ENCODE measurements around the gene DMC1. TPM values are rescaled to one million over a fixed set of nuclear protein-coding genes. Genes with fewer than 3 reads are reported as not detected.
"Not testable (repeated sequence)": the region's sequence is repeated elsewhere in the genome, so short reads cannot be mapped to it uniquely, and the experiment has no call there.

The DMC1 gene
- total RNA-seq, 2 experiments from 2014 or later, result 8.3 to 13.2 TPM

- peaks cover 7% of the 10 kb centered on the region for H3K27me3 Mint-ChIP-seq
- POLR2A ChIA-PET, result no interaction called here
- H3K36me3 Mint-ChIP-seq, result no peaks in the 10 kb centered on the region
- DNase-seq (no peak), ATAC-seq (ENCODE audit: low read depth) (no peak)
- no peaks in the 10 kb centered on the region for H3K9me3 Mint-ChIP-seq
- H3K27ac Mint-ChIP-seq, result no peak overlapping the region
- no peaks in the 10 kb centered on the region for H3K4me1 Mint-ChIP-seq
- H3K4me3 Mint-ChIP-seq, result no peak overlapping the region
Measured at GRCh38 chr22:38601221-38601764, 31.3 kb upstream of the DMC1 start.

- no peak overlapping the region for H3K27ac Mint-ChIP-seq
- no peaks in the 10 kb centered on the region for H3K4me1 Mint-ChIP-seq
- POLR2A ChIA-PET, result no interaction called here
- no peak overlapping the region for H3K4me3 Mint-ChIP-seq
- ATAC-seq (ENCODE audit: low read depth) (no peak), DNase-seq (no peak)
- no peaks in the 10 kb centered on the region for H3K9me3 Mint-ChIP-seq
- no peaks in the 10 kb centered on the region for H3K36me3 Mint-ChIP-seq
- peaks cover 9% of the 10 kb centered on the region for H3K27me3 Mint-ChIP-seq
Measured at GRCh38 chr22:38599466-38599865, 29.5 kb upstream of the DMC1 start.

GRCh38 chr22:38582923-38583322 is 12.9 kb upstream of the DMC1 start:
- not testable (repeated sequence) for H3K27ac Mint-ChIP-seq

GRCh38 chr22:38578505-38578904 is 8.5 kb upstream of the DMC1 start:
- Mint-ChIP-seq H3K27ac (no peak overlapping the region), H3K9me3 (no peaks in the 10 kb centered on the region), H3K4me1 (no peaks in the 10 kb centered on the region), H3K4me3 (no peak overlapping the region), H3K36me3 (no peaks in the 10 kb centered on the region), H3K27me3 (peaks cover 2% of the 10 kb centered on the region)
- ATAC-seq (ENCODE audit: low read depth), result no peak
- POLR2A ChIA-PET, result no interaction called here
- DNase-seq, result no peak

More at GRCh38 chr22:38582923-38583322, 12.9 kb upstream of the DMC1 start:
- H3K9me3 Mint-ChIP-seq; ATAC-seq (ENCODE audit: low read depth); H3K4me3 Mint-ChIP-seq; H3K4me1 Mint-ChIP-seq; H3K27me3 Mint-ChIP-seq; DNase-seq; POLR2A ChIA-PET; H3K36me3 Mint-ChIP-seq: not testable (repeated sequence)

GRCh38 chr22:38572065-38572464 is 2.1 kb upstream of the DMC1 start:
- H3K4me3 Mint-ChIP-seq, result no peak overlapping the region
- DNase-seq (no peak), ATAC-seq (ENCODE audit: low read depth) (no peak)
- H3K27ac Mint-ChIP-seq, result no peak overlapping the region
- peaks cover 5% of the 10 kb centered on the region for H3K36me3 Mint-ChIP-seq
- H3K9me3 Mint-ChIP-seq, result no peaks in the 10 kb centered on the region
- peaks cover 16% of the 10 kb centered on the region for H3K4me1 Mint-ChIP-seq
- POLR2A ChIA-PET, result interaction anchor here (1.0 kb wide), 1 partner anchor 118 kb away, joined by 3 read pairs; no protein-coding TSS in a partner anchor
- H3K27me3 Mint-ChIP-seq, result no peaks in the 10 kb centered on the region

- DNase-seq (peak; percentile 51), ATAC-seq (ENCODE audit: low read depth) (peak; percentile 23)
- Mint-ChIP-seq H3K27ac (peak overlapping the region; percentile 88), H3K9me3 (no peaks in the 10 kb centered on the region), H3K4me1 (peaks cover 16% of the 10 kb centered on the region), H3K27me3 (no peaks in the 10 kb centered on the region), H3K36me3 (peaks cover 5% of the 10 kb centered on the region), H3K4me3 (peak overlapping the region; percentile 92)
- POLR2A ChIA-PET, result interaction anchor here (0.7 to 2.2 kb wide), 12 partner anchors 62 to 885 kb away, joined by 3 to 8 read pairs (median 4); partner anchors contain the start of genes CBY1, NOL12 and TOMM22
Measured at GRCh38 chr22:38570779-38571364, 889 bp upstream of the DMC1 start.

GRCh38 chr22:38569181-38569971 is 607 bp downstream of the DMC1 start:
- POLR2A ChIA-PET, result interaction anchor here (0.7 to 2.2 kb wide), 5 partner anchors 21 to 750 kb away, joined by 3 to 7 read pairs (median 4); no protein-coding TSS in a partner anchor

GRCh38 chr22:38567531-38568285 is 2.3 kb downstream of the DMC1 start:
- H3K27me3 Mint-ChIP-seq, result no peaks in the 10 kb centered on the region
- peaks cover 7% of the 10 kb centered on the region for H3K36me3 Mint-ChIP-seq
- peaks cover 16% of the 10 kb centered on the region for H3K4me1 Mint-ChIP-seq
- H3K4me3 Mint-ChIP-seq, result no peak overlapping the region
- H3K9me3 Mint-ChIP-seq, result no peaks in the 10 kb centered on the region
- no peak overlapping the region for H3K27ac Mint-ChIP-seq
- POLR2A ChIA-PET, result interaction anchor here (0.6 kb wide), 1 partner anchor 30 kb away, joined by 3 read pairs; no protein-coding TSS in a partner anchor
- ATAC-seq (ENCODE audit: low read depth), result no peak
- DNase-seq, result no peak

More at GRCh38 chr22:38569181-38569971, 607 bp downstream of the DMC1 start:
- H3K4me3 Mint-ChIP-seq, result peak overlapping the region; percentile 92
- H3K9me3 Mint-ChIP-seq, result no peaks in the 10 kb centered on the region
- H3K36me3 Mint-ChIP-seq, result peaks cover 7% of the 10 kb centered on the region
- H3K4me1 Mint-ChIP-seq, result peaks cover 16% of the 10 kb centered on the region
- H3K27me3 Mint-ChIP-seq, result no peaks in the 10 kb centered on the region
- H3K27ac Mint-ChIP-seq, result peak overlapping the region; percentile 97
- ATAC-seq (ENCODE audit: low read depth) (no peak), DNase-seq (no peak)

GRCh38 chr22:38566726-38567504 is 3.1 kb downstream of the DMC1 start:
- DNase-seq (no peak), ATAC-seq (ENCODE audit: low read depth) (no peak)
- Mint-ChIP-seq H3K4me3 (no peak overlapping the region), H3K36me3 (peaks cover 11% of the 10 kb centered on the region), H3K27ac (no peak overlapping the region), H3K9me3 (no peaks in the 10 kb centered on the region), H3K4me1 (peaks cover 16% of the 10 kb centered on the region), H3K27me3 (no peaks in the 10 kb centered on the region)
- POLR2A ChIA-PET, result no interaction called here

GRCh38 chr22:38565441-38565840 is 4.5 kb downstream of the DMC1 start:
- Mint-ChIP-seq H3K27ac (no peak overlapping the region), H3K36me3 (peaks cover 14% of the 10 kb centered on the region), H3K27me3 (no peaks in the 10 kb centered on the region), H3K4me1 (peaks cover 6% of the 10 kb centered on the region), H3K4me3 (no peak overlapping the region), H3K9me3 (no peaks in the 10 kb centered on the region)
- DNase-seq (no peak), ATAC-seq (ENCODE audit: low read depth) (no peak)
- POLR2A ChIA-PET, result no interaction called here

- no peak for DNase-seq
- no peak overlapping the region for H3K27ac Mint-ChIP-seq
- no peak overlapping the region for H3K4me3 Mint-ChIP-seq
- peaks cover 3% of the 10 kb centered on the region for H3K4me1 Mint-ChIP-seq
- no peaks in the 10 kb centered on the region for H3K27me3 Mint-ChIP-seq
- no peaks in the 10 kb centered on the region for H3K9me3 Mint-ChIP-seq
- no peak for ATAC-seq (ENCODE audit: low read depth)
- POLR2A ChIA-PET, result no interaction called here
- peaks cover 14% of the 10 kb centered on the region for H3K36me3 Mint-ChIP-seq
Measured at GRCh38 chr22:38564669-38565068, 5.3 kb downstream of the DMC1 start.

GRCh38 chr22:38554281-38554680 is 15.7 kb downstream of the DMC1 start:
- Mint-ChIP-seq H3K27me3 (no peaks in the 10 kb centered on the region), H3K9me3 (no peaks in the 10 kb centered on the region), H3K4me1 (no peaks in the 10 kb centered on the region), H3K4me3 (no peak overlapping the region), H3K36me3 (peaks cover 9% of the 10 kb centered on the region), H3K27ac (no peak overlapping the region)
- no peak for ATAC-seq (ENCODE audit: low read depth)
- POLR2A ChIA-PET, result no interaction called here
- DNase-seq, result no peak

All from activated naive CD8-positive, alpha-beta T cell treated with anti-CD3 and anti-CD28 coated beads, Interleukin-2, amount 10 ng/mL, durations not matched to agents 7 days and 5 days (primary cell).